ENCODE data around the gene TMEM154. TPM values are rescaled to one million over a fixed set of nuclear protein-coding genes. Genes with fewer than 3 reads are reported as not detected.

Gene TMEM154
- polyA plus RNA-seq, 1 of the 3 experiments (the other 2 are of a cell fraction): 0.58 TPM

DNA sequence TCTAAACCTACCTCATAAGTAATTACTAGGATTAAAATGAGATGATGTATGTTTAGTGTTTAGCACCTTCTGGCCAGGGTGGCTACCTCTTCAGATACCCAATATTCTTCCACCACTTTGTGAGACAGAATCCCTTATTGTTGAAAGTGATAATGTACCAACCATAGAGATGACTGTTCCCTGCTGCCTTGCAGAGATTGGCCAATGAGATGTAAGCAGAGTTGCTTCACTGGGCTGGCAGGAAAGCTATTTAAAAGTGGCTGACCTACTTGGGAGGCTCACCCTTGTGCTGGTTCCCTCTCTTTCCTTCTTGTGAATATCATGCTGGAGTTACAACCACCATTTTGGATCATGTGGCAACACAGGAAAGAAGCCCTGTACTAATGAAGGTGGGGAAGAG is 58.9 kb downstream of the TMEM154 start (continued):
- TF ChIP-seq, protein P1, sequence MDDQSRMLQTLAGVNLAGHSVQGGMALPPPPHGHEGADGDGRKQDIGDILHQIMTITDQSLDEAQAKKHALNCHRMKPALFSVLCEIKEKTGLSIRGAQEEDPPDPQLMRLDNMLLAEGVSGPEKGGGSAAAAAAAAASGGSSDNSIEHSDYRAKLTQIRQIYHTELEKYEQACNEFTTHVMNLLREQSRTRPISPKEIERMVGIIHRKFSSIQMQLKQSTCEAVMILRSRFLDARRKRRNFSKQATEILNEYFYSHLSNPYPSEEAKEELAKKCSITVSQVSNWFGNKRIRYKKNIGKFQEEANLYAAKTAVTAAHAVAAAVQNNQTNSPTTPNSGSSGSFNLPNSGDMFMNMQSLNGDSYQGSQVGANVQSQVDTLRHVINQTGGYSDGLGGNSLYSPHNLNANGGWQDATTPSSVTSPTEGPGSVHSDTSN (IDR thresholded peaks at IDR 0.05): no peak

- Histone ChIP-seq H3K4me2 (no peak overlapping the region), H4K20me1 (ENCODE audit: insufficient read depth) (no peaks in the 10 kb centered on the region), H3K9me2 (no peaks in the 10 kb centered on the region), H3K27me3 (ENCODE audit: insufficient read depth) (no peaks in the 10 kb centered on the region), H3K9me3 (no peaks in the 10 kb centered on the region), H3K27ac (ENCODE audit: low read depth in 2 of 2, low read length in 1 of 2) (no peak overlapping the region), H3K36me3 (replicated peaks in 1 of 2; ENCODE audit: control insufficient read depth in 1 of 2, insufficient read depth in 2 of 2, low read length in 1 of 2) (no peaks in the 10 kb centered on the region), H3K4me3 (ENCODE audit: low read depth in 2 of 2, low read length in 1 of 2) (no peak overlapping the region), H3K4me1 (ENCODE audit: control insufficient read depth in 1 of 2, insufficient read depth in 2 of 2, low read depth in 1 of 2, low read length in 1 of 2) (no peaks in the 10 kb centered on the region), H2AFZ (ENCODE audit: low read depth) (no peak overlapping the region), H3F3A (replicated peaks; ENCODE audit: insufficient read depth) (no peaks in the 10 kb centered on the region), H3K9ac (no peak overlapping the region), H3K79me2 (ENCODE audit: insufficient read depth) (no peaks in the 10 kb centered on the region)
- ChIA-PET POLR2A (no interaction called here), CTCF (no interaction called here)
- TF ChIP-seq, protein P1 (IDR thresholded peaks at IDR 0.05): no peak
- TF ChIP-seq SIN3A (IDR thresholded peaks at IDR 0.05; ENCODE audit: borderline replicate concordance, low read depth, low read length): no peak
- DNase-seq: no peak
- WGBS (ENCODE audit: low lambda C conversion rate): 71% methylated on average over 1 of the region's 1 CpG
Observed at GRCh38 chr4:152620218-152620617, 59.6 kb downstream of the TMEM154 start.

GRCh38 chr4:152619556-152619955 is 60.2 kb downstream of the TMEM154 start:
- no peaks in the 10 kb centered on the region for H3F3A ChIP-seq (replicated peaks; ENCODE audit: insufficient read depth)
- CTCF ChIA-PET: no interaction called here
- no peaks in the 10 kb centered on the region for H4K20me1 ChIP-seq (ENCODE audit: insufficient read depth)
- H3K9me2 ChIP-seq: no peaks in the 10 kb centered on the region
- POLR2A ChIA-PET: no interaction called here
- H3K27ac ChIP-seq (ENCODE audit: low read depth in 2 of 2, low read length in 1 of 2): no peak overlapping the region
- no peaks in the 10 kb centered on the region for H3K27me3 ChIP-seq (ENCODE audit: insufficient read depth)
- 97% methylated on average over 3 of the region's 3 CpGs for WGBS (ENCODE audit: low lambda C conversion rate)
- H3K4me3 ChIP-seq (ENCODE audit: low read depth in 2 of 2, low read length in 1 of 2): no peak overlapping the region
- H3K36me3 ChIP-seq (replicated peaks in 1 of 2; ENCODE audit: control insufficient read depth in 1 of 2, insufficient read depth in 2 of 2, low read length in 1 of 2): no peaks in the 10 kb centered on the region
- no peak overlapping the region for H3K4me2 ChIP-seq
- no peak for DNase-seq
- H3K4me1 ChIP-seq (ENCODE audit: control insufficient read depth in 1 of 2, insufficient read depth in 2 of 2, low read depth in 1 of 2, low read length in 1 of 2): no peaks in the 10 kb centered on the region
- H2AFZ ChIP-seq (ENCODE audit: low read depth): no peak overlapping the region
- H3K9me3 ChIP-seq: no peaks in the 10 kb centered on the region
- no peaks in the 10 kb centered on the region for H3K79me2 ChIP-seq (ENCODE audit: insufficient read depth)
- no peak overlapping the region for H3K9ac ChIP-seq
- TF ChIP-seq RCOR1 (IDR thresholded peaks at IDR 0.05; ENCODE audit: low read length) (no peak), NFIC (IDR thresholded peaks at IDR 0.05; ENCODE audit: borderline replicate concordance) (no peak), SIN3A (IDR thresholded peaks at IDR 0.05; ENCODE audit: borderline replicate concordance, low read depth, low read length) (no peak), FOXM1 (IDR thresholded peaks at IDR 0.05; ENCODE audit: low read depth) (no peak), NRF1 (IDR thresholded peaks at IDR 0.05; ENCODE audit: low read depth, low read length) (no peak), TEAD4 (IDR thresholded peaks at IDR 0.05; ENCODE audit: borderline replicate concordance, insufficient read depth) (no peak), FOSL2 (IDR thresholded peaks at IDR 0.05; ENCODE audit: borderline replicate concordance, low read depth) (no peak), MEF2A (IDR thresholded peaks at IDR 0.05; ENCODE audit: borderline replicate concordance, low read depth) (no peak), CTCF (IDR thresholded peaks at IDR 0.05) (no peak), ELF1 (IDR thresholded peaks at IDR 0.05) (no peak), POLR2AphosphoS5 (IDR thresholded peaks at IDR 0.05; ENCODE audit: low read depth, low read length) (no peak), YY1 (IDR thresholded peaks at IDR 0.05; ENCODE audit: low read depth) (no peak)
- TF ChIP-seq, protein P1 (IDR thresholded peaks at IDR 0.05): no peak
